HG03558 (cell line): ENCODE results near the gene PAGE2B.
"Not testable (repeated sequence)": the region's sequence is repeated elsewhere in the genome, so short reads cannot be mapped to it uniquely, and the experiment has no call there.

Experiments used
- ATAC-seq: cut with Tn5 transposase; IDR thresholded peaks from one replicate; pipeline ENCODE4 v1.9.1; 2021; ENCODE audit warnings: moderate number of reproducible peaks; ENCODE audit not compliant: unreplicated experiment; ENCODE audit errors: extremely low read depth

PAGE2B gene, protein sequence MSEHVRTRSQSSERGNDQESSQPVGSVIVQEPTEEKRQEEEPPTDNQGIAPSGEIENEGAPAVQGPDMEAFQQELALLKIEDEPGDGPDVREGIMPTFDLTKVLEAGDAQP

GRCh38 chrX:55074851-55075467 is at the start of gene PAGE2B:
TSS of gene PAGE2B (plus strand) at chrX:55075030. CDS start at chrX:55076042, 1,012 bp downstream.
- ATAC-seq: no peak

DNA sequence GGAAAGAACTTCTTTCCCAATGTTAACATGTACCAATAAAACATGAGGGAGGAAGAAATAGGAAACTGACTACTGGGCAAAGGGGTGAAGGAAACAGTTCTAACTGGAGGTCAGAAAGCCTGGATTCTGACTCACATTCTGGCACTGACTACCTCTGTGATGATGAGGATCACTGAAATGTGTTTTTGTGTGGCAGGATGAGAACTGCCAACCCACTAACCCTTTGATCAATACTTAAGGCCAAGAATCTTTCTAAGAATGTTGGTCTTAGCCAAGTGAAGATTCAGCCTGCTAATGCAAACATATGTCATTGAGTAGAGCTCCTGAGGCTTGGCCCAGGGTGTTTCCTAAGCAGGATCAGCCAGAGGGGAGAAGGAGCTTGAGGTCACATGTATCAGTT is 48.7 kb upstream of the PAGE2B start:
- ATAC-seq: no peak

DNA sequence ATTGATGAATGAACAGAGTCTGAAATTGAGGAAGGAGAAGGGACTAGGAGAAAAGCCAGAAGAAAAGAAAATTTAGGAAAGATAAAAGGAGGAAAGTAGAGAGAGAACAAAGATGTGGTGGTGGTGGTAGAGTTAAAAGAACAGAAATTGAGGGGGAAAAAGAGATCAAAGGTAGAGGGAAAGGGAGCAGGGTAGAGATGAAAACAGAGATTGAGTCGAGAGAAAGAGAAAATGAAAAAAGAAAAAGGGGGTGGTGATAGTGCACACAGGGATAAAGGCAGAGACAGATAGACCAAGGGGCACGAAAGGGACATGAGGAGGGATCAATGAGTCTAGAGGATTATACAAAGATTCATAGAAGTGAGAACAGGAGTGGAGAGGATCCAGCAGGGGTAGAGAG is 48.0 kb upstream of the PAGE2B start:
- no peak for ATAC-seq

GRCh38 chrX:55028040-55028439 is 46.8 kb upstream of the PAGE2B start:
- ATAC-seq: no peak

- no peak for ATAC-seq
Observed at GRCh38 chrX:55028611-55029010, 46.2 kb upstream of the PAGE2B start.

DNA sequence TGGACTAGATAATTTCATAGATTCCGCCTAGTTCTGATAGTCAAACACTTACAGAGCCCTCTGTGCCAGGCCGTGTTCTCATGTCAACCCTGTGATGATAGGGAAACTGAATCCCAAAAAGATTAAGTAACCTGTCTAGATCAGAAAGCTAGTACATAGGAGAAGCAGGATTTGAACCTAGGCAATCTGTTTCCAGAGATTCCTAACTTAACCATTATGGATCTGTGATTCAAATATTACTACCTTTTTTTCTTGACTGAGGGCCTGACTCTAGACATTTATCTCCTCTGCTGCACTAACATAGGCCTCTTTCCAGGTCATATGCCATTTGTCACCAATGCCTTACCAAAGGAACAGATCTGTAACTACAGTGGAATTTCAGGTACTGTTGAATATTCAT is 45.5 kb upstream of the PAGE2B start:
- no peak for ATAC-seq

DNA sequence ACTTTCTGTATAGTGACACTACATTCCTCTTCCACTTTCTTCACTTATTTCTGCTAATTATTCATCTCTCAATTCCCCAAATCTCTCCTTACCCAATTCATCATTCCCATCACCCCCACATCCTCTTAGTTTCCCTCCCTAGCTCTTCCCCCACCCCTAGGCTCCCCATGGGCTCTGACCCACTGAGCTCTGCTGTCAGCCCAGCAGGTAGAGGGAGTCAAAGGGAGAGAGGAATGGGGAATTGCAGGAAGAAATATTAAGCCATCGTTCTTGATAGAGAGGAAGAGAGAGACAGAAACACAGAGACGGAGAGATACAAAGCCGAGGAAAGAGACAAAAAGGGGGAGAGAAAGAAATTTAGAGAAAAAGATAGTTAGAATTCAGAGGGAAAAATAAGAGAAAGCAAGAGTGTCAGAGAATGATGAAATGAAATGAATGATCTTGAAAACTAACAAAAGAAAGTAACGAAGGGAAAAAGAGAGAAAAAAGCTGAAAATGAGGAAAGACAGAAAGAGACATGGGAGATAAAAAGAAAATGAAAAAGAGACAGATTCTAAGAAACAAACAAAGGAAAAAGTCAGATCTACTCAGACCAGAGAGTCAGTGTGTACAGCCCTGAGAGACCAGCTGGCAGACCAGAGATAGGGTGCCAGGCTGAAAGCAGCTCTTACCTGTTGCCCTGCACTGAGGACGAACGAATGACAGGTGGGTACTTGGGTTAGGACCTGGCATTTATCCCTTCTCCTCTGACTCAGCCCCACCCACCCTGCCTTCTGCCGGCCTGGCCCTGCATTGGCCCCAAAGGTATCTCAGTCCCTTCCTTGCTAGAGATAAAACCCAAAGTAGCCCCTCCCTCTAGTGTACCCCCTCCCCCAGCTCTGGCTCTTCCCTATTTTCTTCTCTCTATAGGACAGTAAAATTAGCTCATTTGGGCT is 44.3 kb upstream of the PAGE2B start, which contains the start of gene ALAS2:
TSS of gene ALAS2 (minus strand) at position 707 of the 935 bp plus-strand sequence. CDS start 4,977 bp downstream, outside the sequence.
- ATAC-seq: no peak

- ATAC-seq: no peak
Observed at GRCh38 chrX:55033429-55033828, 41.4 kb upstream of the PAGE2B start.

DNA sequence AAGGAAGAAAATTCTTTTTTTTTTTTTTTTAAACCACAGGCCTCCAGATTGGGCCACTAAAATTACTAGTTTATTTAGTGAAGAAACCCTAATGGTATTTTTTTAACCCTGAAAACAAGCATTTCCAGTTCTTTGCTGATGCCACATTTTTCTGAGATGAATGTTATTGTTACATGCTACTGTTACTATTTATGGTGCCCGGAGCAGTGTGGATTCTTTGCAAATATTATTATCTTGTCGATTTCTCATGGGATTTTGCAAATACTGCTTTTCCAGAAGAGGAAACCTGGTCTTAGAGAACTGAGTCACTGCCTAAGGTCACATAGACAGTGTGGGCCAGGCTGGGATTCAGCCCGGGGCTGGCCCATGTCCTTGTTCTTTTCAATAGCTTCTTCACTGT is 35.4 kb upstream of the PAGE2B start:
- no peak for ATAC-seq

DNA sequence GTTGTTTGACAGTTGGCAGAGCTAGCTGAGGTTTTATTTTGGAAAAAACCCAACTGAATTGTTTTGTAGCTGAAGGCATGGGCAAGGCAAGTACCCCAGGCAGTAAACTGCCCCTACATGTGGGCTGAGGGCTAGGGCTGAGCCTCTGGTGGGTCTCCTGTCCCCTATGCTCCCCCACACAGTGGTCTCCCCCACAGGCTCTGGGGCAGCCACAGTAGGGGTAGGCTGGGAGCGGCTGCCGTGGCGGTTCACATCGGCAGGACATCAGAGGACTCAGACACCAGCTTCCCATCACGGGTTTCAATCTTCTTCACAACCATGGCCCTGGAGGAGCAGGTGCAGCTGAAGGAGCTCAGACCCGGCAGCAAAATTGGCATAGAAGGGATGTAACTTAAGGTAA is 33.3 kb upstream of the PAGE2B start:
- ATAC-seq: no peak

DNA sequence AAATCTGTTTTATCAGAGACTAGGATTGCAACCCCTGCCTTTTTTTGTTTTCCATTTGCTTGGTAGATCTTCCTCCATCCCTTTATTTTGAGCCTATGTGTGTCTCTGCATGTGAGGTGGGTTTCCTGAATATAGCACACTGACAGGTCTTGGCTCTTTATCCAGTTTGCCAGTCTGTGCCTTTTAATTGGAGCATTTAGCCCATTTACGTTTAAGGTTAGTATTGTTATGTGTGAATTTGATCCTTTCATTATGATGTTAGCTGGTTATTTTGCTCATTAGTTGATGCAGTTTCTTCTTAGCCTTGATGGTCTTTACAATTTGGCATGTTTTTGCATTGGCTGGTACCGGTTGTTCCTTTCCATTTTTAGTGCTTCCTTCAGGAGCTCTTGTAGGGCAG is 24.2 kb upstream of the PAGE2B start:
- not testable (repeated sequence) for ATAC-seq

DNA sequence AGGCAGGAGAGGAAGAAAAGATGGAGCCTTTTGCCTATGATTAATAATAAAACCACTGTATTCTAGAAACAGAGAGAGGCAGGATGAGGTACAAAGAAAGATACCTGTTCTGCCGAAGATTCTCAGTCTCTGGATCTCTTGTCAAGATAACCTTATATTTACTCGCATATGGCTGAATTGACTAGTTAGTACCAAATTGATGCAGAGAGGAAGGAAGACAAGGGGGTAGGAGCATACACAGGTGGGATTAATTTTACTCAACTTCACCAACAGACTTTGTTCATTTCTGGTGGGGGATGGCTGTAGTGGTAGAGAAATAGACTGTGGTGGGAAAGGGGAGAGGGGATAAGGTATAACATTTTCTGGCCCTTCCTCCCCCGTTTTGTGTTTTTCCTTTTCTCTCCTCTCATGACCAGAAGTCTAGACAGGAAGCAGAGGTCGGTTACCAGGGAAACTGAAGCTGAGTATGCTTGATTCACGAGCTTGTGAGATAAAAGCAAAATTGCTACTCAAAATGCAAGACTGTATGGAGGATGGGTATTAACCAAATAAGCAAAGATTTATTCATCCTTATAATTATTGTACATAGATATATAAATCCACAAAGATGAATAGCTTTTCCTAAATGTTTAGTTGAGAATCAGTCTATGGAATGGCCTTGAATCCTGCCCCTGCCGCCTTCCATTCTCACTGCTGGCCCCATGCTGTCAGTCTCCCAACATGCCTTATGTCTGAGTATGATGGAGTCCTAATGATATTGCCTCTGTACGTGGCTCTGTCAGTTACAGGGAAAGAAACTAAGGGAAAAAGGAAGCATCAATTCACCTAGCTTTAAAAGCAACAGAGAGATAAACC is 17.8 kb upstream of the PAGE2B start:
- ATAC-seq: no peak

DNA sequence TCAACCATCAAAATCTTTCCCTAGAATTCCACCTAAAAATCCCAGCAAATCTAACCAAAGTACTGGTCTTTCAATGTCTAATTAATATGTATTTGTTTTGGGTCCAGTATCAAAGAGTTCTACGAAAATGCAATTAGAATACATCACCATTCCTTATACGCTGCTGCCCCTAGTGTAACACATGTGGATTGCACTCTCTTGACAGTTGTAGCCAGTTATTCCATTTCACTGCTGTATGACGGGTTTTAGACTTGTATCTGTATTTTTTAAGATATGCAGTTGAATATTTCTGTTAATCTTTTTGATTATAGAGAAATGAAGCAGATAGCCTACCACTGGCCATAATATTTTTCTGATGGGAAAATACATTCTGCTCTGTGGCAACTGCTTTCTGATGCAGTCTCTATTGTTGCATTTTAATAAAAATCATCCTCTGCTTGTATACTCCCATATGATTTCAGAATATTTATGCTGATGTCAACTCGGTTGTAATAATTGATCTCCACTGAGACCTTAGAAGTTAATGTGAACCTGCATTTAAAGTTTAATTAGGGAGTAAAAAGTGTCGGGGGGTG is 17.1 kb upstream of the PAGE2B start:
- no peak for ATAC-seq

DNA sequence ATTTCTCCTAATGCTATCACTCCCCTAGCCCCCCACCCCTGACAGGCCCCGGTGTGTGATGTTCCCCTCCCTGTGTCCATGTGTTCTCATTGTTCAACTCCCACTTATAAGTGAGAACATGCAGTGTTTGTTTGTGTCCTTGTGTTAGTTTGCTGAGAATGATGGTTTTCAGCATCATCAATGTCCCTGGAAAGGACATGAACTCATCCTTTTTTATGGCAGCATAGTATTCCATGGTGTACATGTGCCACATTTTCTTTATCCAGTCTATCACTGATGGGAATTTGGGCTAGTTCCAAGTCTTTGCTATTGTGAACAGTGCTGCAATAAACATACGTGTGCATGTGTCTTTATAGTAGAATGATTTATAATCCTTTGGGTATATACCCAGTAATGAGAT is 7.7 kb upstream of the PAGE2B start:
- ATAC-seq: not testable (repeated sequence)

DNA sequence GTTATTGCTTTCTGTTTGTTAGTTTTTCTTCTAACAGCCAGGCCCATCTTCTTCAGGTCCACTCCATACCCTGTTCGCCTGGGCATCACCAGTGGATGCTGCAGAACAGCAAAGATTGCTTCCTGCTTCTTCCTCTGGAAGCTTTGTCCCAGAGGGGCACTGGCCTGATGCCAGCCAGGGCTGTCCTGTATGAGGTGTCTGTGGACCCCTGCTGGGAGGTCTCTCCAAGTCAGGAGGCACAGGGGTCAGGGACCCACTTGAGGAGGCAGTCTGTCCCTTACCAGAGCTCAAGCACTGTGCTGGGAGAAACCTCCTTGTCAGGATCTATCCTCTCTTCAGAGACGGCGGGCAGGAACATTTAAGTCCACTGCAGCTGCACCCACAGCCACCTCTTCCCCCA is 2.5 kb upstream of the PAGE2B start:
- no peak for ATAC-seq

DNA sequence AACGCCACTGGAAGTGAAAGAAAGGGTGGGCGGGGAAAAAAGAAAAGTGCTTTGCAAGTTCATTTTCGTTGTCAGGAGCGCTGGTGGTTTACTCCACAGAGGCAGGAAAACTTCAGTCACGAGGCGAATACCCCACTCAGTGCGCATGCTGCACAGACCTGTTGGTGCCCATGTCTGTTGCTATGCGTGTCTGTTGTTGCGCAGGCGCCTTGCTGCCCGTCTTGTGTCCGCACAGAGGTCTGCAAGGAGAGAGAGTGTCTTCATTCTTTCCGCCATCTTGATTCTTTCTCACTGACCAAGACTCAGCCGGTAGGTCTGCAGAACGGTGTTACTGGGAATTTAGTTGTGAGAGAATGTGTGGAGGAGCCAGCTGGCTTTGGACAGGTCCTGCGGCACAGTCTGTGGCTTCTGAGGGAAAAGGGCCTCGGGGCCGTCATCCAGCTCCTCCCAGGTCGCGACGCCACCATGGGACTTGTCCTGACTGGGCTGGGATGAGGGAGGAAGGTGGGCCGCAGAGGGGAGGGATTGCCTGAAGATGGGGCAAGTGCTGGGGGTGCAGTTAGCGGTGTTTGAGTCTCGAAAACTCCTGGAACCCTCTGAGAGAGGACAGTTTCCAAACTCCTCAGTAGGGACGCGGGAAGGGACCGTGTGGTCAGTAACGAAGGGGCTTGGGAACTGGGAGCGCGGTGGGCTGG is 14.1 kb downstream of the PAGE2B start, which contains the start of gene PAGE2:
TSS of gene PAGE2 (plus strand) at position 224 of the 695 bp plus-strand sequence. CDS start 1,003 bp downstream, outside the sequence.
- no peak for ATAC-seq

DNA sequence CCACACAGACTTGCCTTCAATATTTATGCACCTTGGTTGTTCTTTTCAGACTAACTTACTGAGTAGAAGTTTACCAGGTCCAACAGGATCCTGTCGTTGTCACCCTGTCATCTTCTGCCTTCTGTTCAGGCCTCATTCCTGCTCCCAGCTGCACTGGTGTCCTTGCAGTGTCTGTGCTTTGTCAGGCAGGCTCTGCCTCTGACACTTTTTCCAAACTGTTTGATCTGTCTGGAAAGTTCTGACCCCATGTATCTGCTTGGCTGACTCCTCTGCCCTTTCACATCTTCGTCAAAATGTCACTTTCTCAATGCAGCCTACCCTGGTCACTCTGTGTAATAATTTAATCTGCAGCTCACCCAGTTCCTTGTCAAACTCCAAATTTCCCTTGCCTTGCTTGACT is 23.9 kb downstream of the PAGE2B start:
- ATAC-seq: no peak

GRCh38 chrX:55099162-55099561 is 24.3 kb downstream of the PAGE2B start:
- ATAC-seq: no peak

DNA sequence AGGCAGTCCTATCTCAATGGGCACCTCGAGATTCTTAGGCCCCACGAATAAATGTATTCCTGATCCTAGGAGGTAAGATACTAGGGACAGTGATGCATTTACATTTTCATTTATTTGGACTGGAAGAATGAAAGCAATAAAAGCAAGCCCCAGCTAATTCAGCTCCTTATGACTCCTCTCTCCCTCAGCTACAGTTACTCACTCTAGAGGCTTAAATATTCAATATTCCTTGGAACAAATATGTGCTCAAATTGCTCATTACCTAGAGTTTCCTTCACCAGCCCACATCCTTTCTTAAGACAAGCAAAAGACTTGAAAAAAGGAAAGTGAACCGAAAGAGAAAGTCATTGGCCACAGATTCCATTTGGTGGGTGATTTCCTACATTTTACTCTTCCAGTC is 27.9 kb downstream of the PAGE2B start:
- no peak for ATAC-seq
